ENCODE results near the gene RPUSD3.

Gene RPUSD3

DNA sequence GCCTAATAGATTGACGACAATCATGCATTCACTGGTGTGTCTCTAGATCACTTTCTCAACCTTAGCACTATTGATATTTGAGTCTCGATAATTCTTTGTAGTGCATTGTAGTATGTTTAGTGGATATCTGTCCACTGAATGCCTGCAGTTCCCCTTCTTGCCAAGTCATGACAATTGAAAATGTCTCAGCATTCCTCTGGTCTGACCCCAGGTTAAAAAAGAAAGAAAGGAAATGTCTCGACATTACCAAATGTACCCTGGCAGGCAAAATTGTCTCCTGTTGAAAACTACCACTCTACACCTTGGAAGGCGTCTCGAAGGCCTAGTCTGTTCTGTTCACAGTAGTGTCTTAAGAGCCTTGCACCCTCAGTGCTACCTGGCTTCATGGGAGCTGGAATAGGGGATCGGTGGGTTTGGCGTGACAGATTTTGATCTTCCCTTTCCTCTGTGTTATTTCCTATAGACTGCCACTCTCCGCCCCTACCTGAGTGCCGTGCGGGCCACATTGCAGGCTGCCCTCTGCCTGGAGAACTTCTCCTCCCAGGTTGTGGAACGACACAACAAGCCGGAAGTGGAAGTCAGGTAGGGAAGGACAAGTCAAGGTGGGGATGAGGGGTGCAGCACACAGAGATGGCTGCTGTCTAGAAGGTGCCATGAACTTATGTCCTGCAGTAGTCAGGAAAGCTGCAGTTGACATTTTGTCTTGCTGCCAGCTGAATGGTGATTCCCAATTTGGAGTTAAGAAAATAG is 46.4 kb downstream of the RPUSD3 start:
- no peak for DNase-seq

DNA sequence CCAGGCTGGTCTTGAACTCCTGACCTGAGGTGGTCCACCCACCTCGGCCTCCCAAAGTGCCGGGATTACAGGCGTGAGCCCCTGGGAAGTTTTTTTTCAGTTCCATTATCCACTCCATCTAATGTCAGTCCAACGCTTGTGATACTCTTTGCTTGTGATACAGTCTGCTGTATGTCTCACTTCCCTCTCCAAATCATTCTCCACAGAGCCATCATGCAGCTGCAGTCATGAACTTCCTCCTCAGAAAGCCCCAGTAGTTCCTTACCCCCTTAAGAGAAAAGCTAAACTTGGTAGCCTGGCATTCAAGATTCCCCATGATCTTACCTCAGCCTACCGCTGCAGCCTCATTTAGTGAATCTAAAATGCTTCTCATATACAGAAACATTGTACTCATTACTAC is 48.6 kb downstream of the RPUSD3 start:
- no peak for DNase-seq

GRCh38 chr3:9794400-9794799 is 49.4 kb downstream of the RPUSD3 start:
- DNase-seq, result no peak

DNA sequence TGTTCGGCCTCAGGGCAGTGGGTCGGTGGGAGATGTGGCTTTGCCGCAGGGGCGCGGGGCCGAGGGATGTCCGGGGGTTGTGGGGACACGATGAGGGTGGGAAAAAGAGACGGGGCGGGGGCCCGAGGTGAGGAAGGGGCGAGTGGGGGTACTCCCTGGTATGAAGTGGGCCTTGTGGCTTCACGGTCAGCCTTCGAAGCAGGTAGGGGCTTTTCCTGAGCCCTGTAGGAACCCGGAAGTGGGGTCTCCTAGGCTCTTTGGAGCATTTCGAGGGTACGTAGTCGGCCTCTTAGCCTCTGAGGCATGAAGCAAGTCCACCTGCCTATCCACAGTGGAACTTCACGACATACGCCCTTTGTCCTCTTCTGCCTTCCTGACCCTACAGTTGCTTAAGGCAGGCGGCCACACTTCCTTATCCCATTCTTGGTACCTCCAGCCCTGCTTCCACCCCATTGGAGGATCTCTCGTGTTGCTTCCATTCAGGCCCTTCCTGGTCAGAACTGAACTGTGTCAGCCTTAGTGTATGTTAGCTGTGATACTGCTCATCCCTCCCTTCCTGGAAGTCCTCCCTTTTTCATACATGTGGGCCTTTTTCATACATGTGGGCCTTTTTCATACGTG is 50.5 kb downstream of the RPUSD3 start:
- DNase-seq, result no peak

DNA sequence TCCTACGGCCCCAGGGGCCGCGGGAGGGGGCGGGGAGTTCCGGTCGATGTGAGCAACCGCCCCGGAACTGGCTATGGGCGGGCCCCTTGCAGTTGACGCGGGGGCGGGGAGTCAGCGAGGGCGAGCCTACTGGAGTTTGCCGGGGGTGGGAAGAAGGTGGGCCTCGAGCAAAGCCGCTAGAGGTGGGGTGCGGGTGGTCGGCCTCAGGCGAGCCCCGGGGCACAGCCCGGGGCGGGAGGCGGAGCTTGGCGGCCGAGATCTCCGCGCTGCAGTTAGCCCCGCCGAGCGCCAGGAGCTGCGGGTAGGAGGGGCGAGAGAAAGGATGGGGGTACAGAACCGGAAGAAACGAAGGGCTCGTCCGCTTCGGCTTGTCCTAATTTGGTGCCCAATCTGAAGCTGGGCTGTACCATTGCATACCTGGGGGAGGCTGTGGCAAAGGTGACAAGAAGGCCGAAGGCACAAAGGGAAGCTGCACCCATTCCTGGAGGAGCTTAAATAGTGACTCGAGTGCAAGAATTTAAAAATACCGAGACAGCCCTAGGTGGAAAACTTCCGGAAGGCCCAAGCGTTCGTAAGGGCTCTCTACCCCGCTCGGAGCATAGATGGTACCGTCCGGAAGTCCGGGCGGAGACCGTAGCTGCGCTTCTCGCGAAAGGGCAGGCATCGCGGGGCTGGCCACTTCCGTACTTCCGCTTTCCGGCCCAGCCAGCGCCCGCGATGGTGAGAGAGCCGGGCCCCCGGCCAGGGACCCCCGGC is 51.2 kb downstream of the RPUSD3 start, which contains the start of the genes ARPC4 and TADA3:
Gene ARPC4, plus strand, starts transcription at position 678 of the 756 bp plus-strand sequence. Its CDS starts 40 bp downstream, at position 718.
Gene TADA3, minus strand, starts transcription at position 69 of the 756 bp plus-strand sequence. CDS start 1,007 bp downstream, outside the sequence.
- DNase-seq, result peak; percentile 95

DNA sequence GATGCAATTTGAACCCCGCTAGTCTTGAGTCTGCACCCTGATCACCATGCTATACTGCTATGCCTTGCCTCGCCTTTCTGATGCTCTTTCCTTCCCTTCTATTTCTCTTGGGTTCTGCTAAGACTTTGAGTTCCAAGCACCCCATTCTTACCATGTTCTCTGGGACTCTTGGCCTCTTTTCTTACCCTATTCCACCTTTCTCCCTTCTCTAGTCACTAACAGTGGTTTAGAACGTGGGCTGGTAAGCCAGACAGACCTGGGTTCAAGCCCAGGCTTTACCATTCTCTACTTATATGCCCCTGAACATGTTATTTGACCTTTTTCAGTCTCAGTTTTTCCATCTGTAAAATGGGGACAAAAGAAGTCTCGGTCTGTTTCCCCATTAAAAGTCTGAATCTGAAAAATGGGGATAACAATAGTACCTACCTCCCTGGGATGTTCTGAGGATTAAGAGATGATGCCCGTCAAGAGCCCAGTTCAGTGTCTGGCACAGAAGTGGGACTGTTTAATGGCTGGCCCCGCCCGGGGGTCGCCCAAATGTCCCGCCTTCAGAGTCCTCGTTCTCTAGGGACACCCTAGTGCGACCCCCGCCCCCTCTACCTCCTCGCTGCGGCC is 51.9 kb downstream of the RPUSD3 start:
- no peak for DNase-seq

DNA sequence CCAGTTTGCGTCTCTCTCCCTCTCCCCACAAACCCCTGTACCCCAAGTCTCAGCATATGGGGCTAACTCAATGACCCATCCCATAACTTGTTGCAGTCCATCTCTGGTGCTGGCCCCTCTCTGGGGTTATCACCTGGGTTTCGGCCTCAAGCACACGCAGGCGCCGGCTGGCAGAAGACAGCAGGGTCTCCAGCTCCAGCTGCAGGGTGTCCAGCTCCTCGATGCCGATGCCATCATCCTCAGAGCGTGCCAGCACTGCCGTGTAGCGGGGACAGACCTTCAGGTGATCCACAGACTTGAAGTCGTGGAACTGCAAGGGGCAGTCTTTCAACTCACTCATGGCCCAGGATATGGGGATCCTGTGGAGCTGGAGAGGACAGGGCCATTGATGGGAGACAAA is 52.7 kb downstream of the RPUSD3 start:
- no peak for DNase-seq

Measured in stimulated activated CD4-positive, alpha-beta T cell treated with anti-CD3 and anti-CD28 coated beads, Interleukin-15, amount 100 ng/mL, for 24 hours (primary cell).